Osteoblast (primary cell): ENCODE data around the gene PARN. TPM values are rescaled to one million over a fixed set of nuclear protein-coding genes. Genes with fewer than 3 reads are reported as not detected.

ENCODE experiments used
- DNase-seq: peaks from one replicate; pipeline ENCODE4 v3.0.0; 2011; ENCODE audit warnings: low spot score, mixed read lengths; ENCODE audit not compliant: insufficient read length; ENCODE audit errors: missing footprints
- H2AFZ ChIP-seq: 2 replicates; pipeline ENCODE4 v1.6.0; 2011; ENCODE audit warnings: mild to moderate bottlenecking, low read length
- H3K27ac ChIP-seq: 2 replicates; pipeline ENCODE4 v1.5.1; 2011; ENCODE audit warnings: mild to moderate bottlenecking, low read depth, low read length, moderate library complexity
- H3K27me3 ChIP-seq: 2 replicates; pipeline ENCODE4 v1.6.0; 2012; ENCODE audit warnings: mild to moderate bottlenecking, control low read depth, inconsistent platforms, low read length, moderate library complexity; ENCODE audit not compliant: insufficient read depth
- H3K36me3 ChIP-seq: 2 replicates; pipeline ENCODE4 v1.5.1; 2011; ENCODE audit warnings: mild to moderate bottlenecking, low read length, control low read depth, moderate library complexity; ENCODE audit not compliant: insufficient read depth
- H3K4me1 ChIP-seq: 2 replicates; pipeline ENCODE4 v1.5.1; 2011; ENCODE audit warnings: mild to moderate bottlenecking, low read length, control low read depth, moderate library complexity; ENCODE audit not compliant: insufficient read depth
- H3K4me2 ChIP-seq: 2 replicates; pipeline ENCODE4 v1.6.0; 2011; ENCODE audit warnings: mild to moderate bottlenecking, low read length; ENCODE audit not compliant: insufficient read depth
- H3K4me3 ChIP-seq: fragments of 200-600 bp; sonication (generic); 3 replicates; pipeline ENCODE4 v1.5.1; 2012; ENCODE audit warnings: mild to moderate bottlenecking, low read length, inconsistent platforms; ENCODE audit not compliant: insufficient read depth
- H3K79me2 ChIP-seq: 2 replicates; pipeline ENCODE4 v1.6.0; 2012; ENCODE audit warnings: mild to moderate bottlenecking, low read length, control low read depth, inconsistent platforms; ENCODE audit not compliant: insufficient read depth
- H3K9me3 ChIP-seq: 2 replicates; pipeline ENCODE4 v1.5.1; 2011; ENCODE audit warnings: low read depth, low read length, control low read depth
- H4K20me1 ChIP-seq: 2 replicates; pipeline ENCODE4 v1.6.0; 2012; ENCODE audit warnings: mild to moderate bottlenecking, low read length, control low read depth; ENCODE audit not compliant: insufficient read depth
- total RNA-seq: library from RNA; depleted of rRNA; stranded (reverse); fragments of >200 nt; gene quantifications from 2 replicates; pipeline ENCODE4 v1.2.3, GENCODE V29; 2012
- TF ChIP-seq, protein P1 (sequence below): IDR thresholded peaks from 2 replicates; pipeline ENCODE4 v1.5.1; 2011; ENCODE audit warnings: mild to moderate bottlenecking, low read depth, low read length, moderate library complexity; ENCODE audit errors: extremely low read depth

PARN gene
- total RNA-seq, 1 donor = 40.9 TPM

DNA sequence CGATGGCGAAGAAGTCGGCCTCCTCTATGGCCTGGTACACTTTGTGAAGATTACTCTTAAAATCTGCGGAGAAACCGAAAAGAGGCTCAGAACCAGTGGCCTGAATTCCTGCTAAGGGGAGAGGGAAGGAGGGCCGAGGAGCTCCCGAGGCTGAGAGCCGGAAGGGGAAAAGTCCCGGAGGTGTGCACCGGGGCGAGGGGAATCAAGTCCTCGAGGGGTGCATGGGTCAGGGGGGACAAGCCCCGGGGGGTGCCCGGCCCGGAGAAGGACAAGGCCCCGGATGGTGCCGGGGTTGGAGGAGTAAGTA, 495 bp downstream of the PARN start:
- TF ChIP-seq, protein P1, sequence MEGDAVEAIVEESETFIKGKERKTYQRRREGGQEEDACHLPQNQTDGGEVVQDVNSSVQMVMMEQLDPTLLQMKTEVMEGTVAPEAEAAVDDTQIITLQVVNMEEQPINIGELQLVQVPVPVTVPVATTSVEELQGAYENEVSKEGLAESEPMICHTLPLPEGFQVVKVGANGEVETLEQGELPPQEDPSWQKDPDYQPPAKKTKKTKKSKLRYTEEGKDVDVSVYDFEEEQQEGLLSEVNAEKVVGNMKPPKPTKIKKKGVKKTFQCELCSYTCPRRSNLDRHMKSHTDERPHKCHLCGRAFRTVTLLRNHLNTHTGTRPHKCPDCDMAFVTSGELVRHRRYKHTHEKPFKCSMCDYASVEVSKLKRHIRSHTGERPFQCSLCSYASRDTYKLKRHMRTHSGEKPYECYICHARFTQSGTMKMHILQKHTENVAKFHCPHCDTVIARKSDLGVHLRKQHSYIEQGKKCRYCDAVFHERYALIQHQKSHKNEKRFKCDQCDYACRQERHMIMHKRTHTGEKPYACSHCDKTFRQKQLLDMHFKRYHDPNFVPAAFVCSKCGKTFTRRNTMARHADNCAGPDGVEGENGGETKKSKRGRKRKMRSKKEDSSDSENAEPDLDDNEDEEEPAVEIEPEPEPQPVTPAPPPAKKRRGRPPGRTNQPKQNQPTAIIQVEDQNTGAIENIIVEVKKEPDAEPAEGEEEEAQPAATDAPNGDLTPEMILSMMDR = no peak
- H3K4me3 ChIP-seq = peak overlapping the region; percentile 93
- H3K4me2 ChIP-seq = peak overlapping the region; percentile 86
- peaks cover 37% of the 10 kb centered on the region for H3K79me2 ChIP-seq
- peaks cover 6% of the 10 kb centered on the region for H4K20me1 ChIP-seq
- peak overlapping the region; percentile 85 for H2AFZ ChIP-seq
- peak overlapping the region; percentile 90 for H3K27ac ChIP-seq
- H3K36me3 ChIP-seq = peaks cover 27% of the 10 kb centered on the region
- no peaks in the 10 kb centered on the region for H3K9me3 ChIP-seq
- no peaks in the 10 kb centered on the region for H3K27me3 ChIP-seq
- DNase-seq = peak; percentile 66
- peaks cover 18% of the 10 kb centered on the region for H3K4me1 ChIP-seq

DNA sequence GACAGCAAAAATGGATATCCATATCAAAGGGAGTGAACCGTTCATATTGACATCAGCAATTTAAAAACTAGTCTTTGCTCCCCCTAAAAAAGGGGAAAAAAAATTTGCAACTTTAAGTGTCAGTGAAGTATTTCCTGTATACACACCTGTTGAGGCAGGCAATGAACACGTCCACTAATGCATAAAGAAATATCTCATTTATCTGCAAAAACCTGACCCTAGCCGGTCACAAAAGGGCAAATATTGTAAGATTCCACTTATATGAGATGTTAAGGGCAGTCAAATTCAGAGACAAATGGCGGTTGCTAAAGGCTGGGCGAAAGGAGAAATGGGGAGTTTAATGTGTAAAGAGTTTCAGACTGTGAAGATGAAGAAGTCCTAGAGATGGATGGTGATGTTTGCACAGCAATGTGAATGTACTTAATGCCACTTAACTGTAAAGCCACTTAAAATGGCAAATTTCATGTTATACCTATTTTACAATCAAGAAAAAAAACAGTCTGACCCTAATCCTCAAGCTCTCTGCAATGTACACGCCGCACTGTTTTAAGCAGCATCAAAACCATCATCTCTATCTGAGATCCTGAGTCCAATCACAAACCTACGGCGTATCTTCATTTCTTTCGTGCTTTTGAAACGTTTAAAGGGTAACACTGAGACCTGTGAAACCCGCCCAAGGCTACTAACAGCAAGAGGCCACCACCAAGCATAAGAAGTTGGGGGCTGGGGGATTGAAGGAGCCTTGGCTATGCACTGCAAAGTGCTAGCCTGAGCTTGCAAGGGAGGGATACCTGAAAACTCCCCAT, 1.1 kb downstream of the PARN start:
- Histone ChIP-seq H4K20me1 (peaks cover under 1% of the 10 kb centered on the region), H3K36me3 (peaks cover 30% of the 10 kb centered on the region), H3K4me2 (peak overlapping the region; percentile 86), H2AFZ (peak overlapping the region; percentile 85), H3K4me1 (peaks cover 12% of the 10 kb centered on the region), H3K4me3 (peak overlapping the region; percentile 93), H3K9me3 (no peaks in the 10 kb centered on the region), H3K27me3 (no peaks in the 10 kb centered on the region), H3K27ac (peak overlapping the region; percentile 90), H3K79me2 (peaks cover 32% of the 10 kb centered on the region)
- DNase-seq = no peak
- TF ChIP-seq, protein P1 = no peak

DNA sequence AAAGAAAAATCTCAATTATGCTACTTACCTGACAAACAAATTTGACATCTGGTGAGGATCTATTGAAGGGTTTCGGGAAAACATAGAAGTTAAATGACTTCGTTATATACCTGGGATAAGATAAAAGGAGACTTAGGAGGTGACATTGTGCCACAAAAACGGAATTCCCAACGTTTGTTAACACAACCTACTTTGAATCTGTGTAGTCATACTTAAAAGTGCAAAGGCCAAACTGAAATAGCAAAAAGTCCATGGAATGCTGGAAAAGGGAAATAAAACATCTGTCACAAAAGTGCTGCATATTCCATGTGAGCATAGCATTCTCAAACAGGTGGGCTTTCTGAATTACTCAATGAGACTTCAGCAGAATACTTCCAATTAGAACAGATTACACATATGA, 3.0 kb downstream of the PARN start:
- Histone ChIP-seq H2AFZ (no peak overlapping the region), H3K4me2 (no peak overlapping the region), H4K20me1 (no peaks in the 10 kb centered on the region), H3K27me3 (no peaks in the 10 kb centered on the region), H3K9me3 (no peaks in the 10 kb centered on the region), H3K4me1 (peaks cover 10% of the 10 kb centered on the region), H3K27ac (no peak overlapping the region), H3K36me3 (peaks cover 36% of the 10 kb centered on the region), H3K79me2 (peaks cover 16% of the 10 kb centered on the region), H3K4me3 (no peak overlapping the region)
- TF ChIP-seq, protein P1 = no peak
- no peak for DNase-seq

DNA sequence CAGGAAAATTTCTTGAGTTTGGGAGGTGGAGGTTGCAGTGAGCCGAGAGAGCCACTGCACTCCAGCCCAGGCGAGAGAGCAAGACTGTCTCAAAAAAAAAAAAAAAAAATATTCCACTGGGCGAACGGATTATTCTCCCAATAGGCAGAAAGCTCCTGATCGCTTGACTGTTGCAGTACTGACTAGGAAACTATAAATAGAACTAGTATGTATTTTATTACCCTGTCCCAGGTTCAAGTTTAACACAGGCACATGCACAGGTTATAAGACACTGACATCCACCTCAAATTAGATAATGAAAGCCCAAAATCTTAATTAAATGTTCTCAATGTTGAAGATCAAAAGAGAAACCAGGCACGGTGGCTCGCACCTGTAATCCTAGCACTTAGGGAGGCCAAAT, 11.5 kb downstream of the PARN start:
- Histone ChIP-seq H2AFZ (no peak overlapping the region), H3K4me1 (no peaks in the 10 kb centered on the region), H3K27me3 (no peaks in the 10 kb centered on the region), H3K4me3 (no peak overlapping the region), H3K79me2 (no peaks in the 10 kb centered on the region), H4K20me1 (peaks cover 5% of the 10 kb centered on the region), H3K4me2 (no peak overlapping the region), H3K36me3 (peaks cover 30% of the 10 kb centered on the region), H3K9me3 (no peaks in the 10 kb centered on the region), H3K27ac (no peak overlapping the region)
- no peak for DNase-seq
- TF ChIP-seq, protein P1 = no peak
